GM21381 (cell line): Measurements from ENCODE around the gene HNRNPR.
"Not testable (repeated sequence)": the region's sequence is repeated elsewhere in the genome, so short reads cannot be mapped to it uniquely, and the experiment has no call there.

Experiments used
- ATAC-seq: cut with Tn5 transposase; IDR thresholded peaks from one replicate; pipeline ENCODE4 v1.9.1; 2021; ENCODE audit warnings: mild to moderate bottlenecking, moderate library complexity; ENCODE audit not compliant: unreplicated experiment

Gene HNRNPR

GRCh38 chr1:23344111-23344986 lies at the start of gene HNRNPR:
Gene HNRNPR (minus strand): TSS chr1:23344284. CDS start chr1:23341008, 3,276 bp downstream.
- peak; percentile 91 for ATAC-seq

GRCh38 chr1:23393706-23394105 lies 49.6 kb upstream of the HNRNPR start:
- ATAC-seq: no peak

GRCh38 chr1:23392125-23392855 lies 48.2 kb upstream of the HNRNPR start:
- ATAC-seq: no peak

GRCh38 chr1:23389837-23390321 lies 45.8 kb upstream of the HNRNPR start:
- ATAC-seq: no peak

GRCh38 chr1:23387494-23387893 lies 43.4 kb upstream of the HNRNPR start:
- ATAC-seq: no peak

GRCh38 chr1:23385119-23385621 lies 41.1 kb upstream of the HNRNPR start:
- ATAC-seq: no peak

GRCh38 chr1:23384312-23385058 lies 40.4 kb upstream of the HNRNPR start:
- ATAC-seq: no peak

- no peak for ATAC-seq
Measured at GRCh38 chr1:23383577-23384311, 39.7 kb upstream of the HNRNPR start.

GRCh38 chr1:23381233-23381885 lies 37.3 kb upstream of the HNRNPR start:
- no peak for ATAC-seq

- ATAC-seq: no peak
Measured at GRCh38 chr1:23380719-23381118, 36.6 kb upstream of the HNRNPR start.

GRCh38 chr1:23380236-23380635 lies 36.2 kb upstream of the HNRNPR start:
- not testable (repeated sequence) for ATAC-seq

- no peak for ATAC-seq
Measured at GRCh38 chr1:23376890-23377811, 33.1 kb upstream of the HNRNPR start.

- ATAC-seq: not testable (repeated sequence)
Measured at GRCh38 chr1:23374079-23374735, 30.1 kb upstream of the HNRNPR start.

GRCh38 chr1:23371987-23372880 lies 28.1 kb upstream of the HNRNPR start:
- no peak for ATAC-seq

- no peak for ATAC-seq
Measured at GRCh38 chr1:23370709-23371584, 26.9 kb upstream of the HNRNPR start.

- ATAC-seq: no peak
Measured at GRCh38 chr1:23370330-23370708, 26.2 kb upstream of the HNRNPR start.
